Natural killer cell (primary cell): Measurements from ENCODE around the gene ZCRB1. TPM values are rescaled to one million over a fixed set of nuclear protein-coding genes. Genes with fewer than 3 reads are reported as not detected.

Experiments used
- ATAC-seq, 3 donors: fragments of 150-1000 bp in 2 of 3; fragments of 200-7000 bp in 1 of 3; cut with Tn5 transposase; 1 replicate in 1 of 3; 2 replicates in 2 of 3; pipeline ENCODE4 v1.10.0; 2021; ENCODE audit warnings: mild to moderate bottlenecking in 2 of 3, moderate library complexity in 2 of 3
- DNase-seq, 2 donors: peaks; one replicate each; pipeline versions ENCODE4 v3.0.0 to v3.0.0-alpha.2; 2013 to 2021; ENCODE audit warnings: mixed read lengths in 1 of 2
- H3K27ac ChIP-seq: one replicate; pipeline ENCODE4 v1.5.1; 2013; ENCODE audit warnings: mild to moderate bottlenecking, low read length
- H3K27me3 ChIP-seq: one replicate; pipeline ENCODE4 v1.6.1; 2013; ENCODE audit warnings: low read length; ENCODE audit not compliant: control insufficient read depth, insufficient read depth
- H3K36me3 ChIP-seq: one replicate; pipeline ENCODE4 v1.6.1; 2013; ENCODE audit warnings: low read length; ENCODE audit not compliant: control insufficient read depth, insufficient read depth
- H3K4me1 ChIP-seq: one replicate; pipeline ENCODE4 v1.6.1; 2013; ENCODE audit warnings: low read length; ENCODE audit not compliant: control insufficient read depth, insufficient read depth
- H3K4me3 ChIP-seq: one replicate; pipeline ENCODE4 v1.5.1; 2013; ENCODE audit warnings: low read length
- H3K9me3 ChIP-seq: one replicate; pipeline ENCODE4 v1.6.1; 2013; ENCODE audit warnings: low read length; ENCODE audit not compliant: control insufficient read depth, insufficient read depth
- H3K27ac Mint-ChIP-seq, 2 donors: one replicate each; pipeline ENCODE4 v1.8.0; 2022; ENCODE audit warnings: mild to moderate bottlenecking in 2 of 2, mixed read lengths in 2 of 2, moderate library complexity in 1 of 2
- H3K27me3 Mint-ChIP-seq, 2 donors: one replicate each; pipeline ENCODE4 v1.8.0; 2022; ENCODE audit warnings: low read depth in 2 of 2, mixed read lengths in 2 of 2
- H3K36me3 Mint-ChIP-seq: one replicate; pipeline ENCODE4 v1.8.0; 2022; ENCODE audit warnings: mixed read lengths
- H3K4me1 Mint-ChIP-seq, 2 donors: one replicate each; pipeline ENCODE4 v1.8.0; 2022; ENCODE audit warnings: mixed read lengths in 2 of 2
- H3K4me3 Mint-ChIP-seq: one replicate; pipeline ENCODE4 v1.8.0; 2022; ENCODE audit warnings: mild to moderate bottlenecking, moderate library complexity, mixed read lengths
- H3K9me3 Mint-ChIP-seq, 2 donors: one replicate each; pipeline ENCODE4 v1.8.0; 2022; ENCODE audit warnings: mixed read lengths in 2 of 2
- WGBS: methylation state at CpG from one replicate; pipeline ENCODE4 v1.1.7; 2013; ENCODE audit warnings: missing lambda C conversion rate; ENCODE audit not compliant: insufficient coverage; 5-methylcytosine and 5-hydroxymethylcytosine counted together
- intact Hi-C: fragments of 100-400 bp; cut with micrococcal nuclease; formaldehyde crosslinking; loops from one replicate; pipeline ENCODE4 v1.14.2; 2022
- total RNA-seq, 4 donors: library from RNA; stranded (reverse); fragments of 120-200 nt in 1 of 4; gene quantifications; one replicate each; pipeline versions ENCODE4 v1.2.3 to v1.2.4, GENCODE V29; 2013 to 2022
- TF ChIP-seq, protein P1 (sequence below): fragments of 200-600 bp; IDR thresholded peaks from one replicate; pipeline ENCODE4 v1.8.0; 2022; ENCODE audit warnings: antibody characterized with exemption

ZCRB1 gene
- total RNA-seq, 3 donors from 2014 or later (not counting 1 experiment from before 2014, with no cell fraction given) = 28.0 to 35.9 (median 33.8) TPM

GRCh38 chr12:42288544-42288943 is 37.4 kb downstream of the ZCRB1 start:
- H3K4me3 Mint-ChIP-seq = no peak overlapping the region
- H3K9me3 Mint-ChIP-seq = no peaks in the 10 kb centered on the region
- TF ChIP-seq, protein P1, sequence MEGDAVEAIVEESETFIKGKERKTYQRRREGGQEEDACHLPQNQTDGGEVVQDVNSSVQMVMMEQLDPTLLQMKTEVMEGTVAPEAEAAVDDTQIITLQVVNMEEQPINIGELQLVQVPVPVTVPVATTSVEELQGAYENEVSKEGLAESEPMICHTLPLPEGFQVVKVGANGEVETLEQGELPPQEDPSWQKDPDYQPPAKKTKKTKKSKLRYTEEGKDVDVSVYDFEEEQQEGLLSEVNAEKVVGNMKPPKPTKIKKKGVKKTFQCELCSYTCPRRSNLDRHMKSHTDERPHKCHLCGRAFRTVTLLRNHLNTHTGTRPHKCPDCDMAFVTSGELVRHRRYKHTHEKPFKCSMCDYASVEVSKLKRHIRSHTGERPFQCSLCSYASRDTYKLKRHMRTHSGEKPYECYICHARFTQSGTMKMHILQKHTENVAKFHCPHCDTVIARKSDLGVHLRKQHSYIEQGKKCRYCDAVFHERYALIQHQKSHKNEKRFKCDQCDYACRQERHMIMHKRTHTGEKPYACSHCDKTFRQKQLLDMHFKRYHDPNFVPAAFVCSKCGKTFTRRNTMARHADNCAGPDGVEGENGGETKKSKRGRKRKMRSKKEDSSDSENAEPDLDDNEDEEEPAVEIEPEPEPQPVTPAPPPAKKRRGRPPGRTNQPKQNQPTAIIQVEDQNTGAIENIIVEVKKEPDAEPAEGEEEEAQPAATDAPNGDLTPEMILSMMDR = no peak

DNA sequence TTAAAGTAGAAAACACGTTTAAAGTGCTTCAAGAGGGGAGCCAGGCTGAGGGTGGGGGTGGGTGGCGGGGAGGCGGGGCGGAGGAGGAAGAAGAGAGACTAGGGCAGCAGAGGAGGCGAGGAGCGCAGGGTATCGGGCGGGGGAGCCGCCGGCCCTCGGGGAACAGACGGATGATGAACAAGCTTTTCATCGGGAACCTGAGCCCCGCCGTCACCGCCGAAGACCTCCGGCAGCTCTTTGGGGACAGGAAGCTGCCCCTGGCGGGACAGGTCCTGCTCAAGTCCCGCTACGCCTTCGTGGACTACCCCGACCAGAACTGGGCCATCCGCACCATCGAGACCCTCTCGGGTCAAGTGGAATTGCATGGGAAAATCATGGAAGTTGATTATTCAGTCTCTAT is 39.2 kb downstream of the ZCRB1 start:
- no peaks in the 10 kb centered on the region for H3K9me3 Mint-ChIP-seq
- intact Hi-C loops = no loop called here
- ATAC-seq (no peak), DNase-seq (no peak)
- no peaks in the 10 kb centered on the region for H3K36me3 Mint-ChIP-seq
- H3K27me3 Mint-ChIP-seq = peaks cover 8 to 11% of the 10 kb centered on the region in 2 donors
- Histone ChIP-seq H3K27ac (no peak overlapping the region), H3K27me3 (no peaks in the 10 kb centered on the region), H3K9me3 (no peaks in the 10 kb centered on the region), H3K4me3 (no peak overlapping the region), H3K4me1 (no peaks in the 10 kb centered on the region), H3K36me3 (no peaks in the 10 kb centered on the region)
- WGBS = 97% methylated on average over 26 of the region's 26 CpGs
- H3K4me1 Mint-ChIP-seq = no peaks in the 10 kb centered on the region
- H3K4me3 Mint-ChIP-seq = no peak overlapping the region
- no peak overlapping the region for H3K27ac Mint-ChIP-seq
- TF ChIP-seq, protein P1 = no peak

More at GRCh38 chr12:42288544-42288943, 37.4 kb downstream of the ZCRB1 start:
- Mint-ChIP-seq H3K27me3 (peaks cover 8 to 11% of the 10 kb centered on the region in 2 donors), H3K4me1 (no peaks in the 10 kb centered on the region), H3K27ac (no peak overlapping the region), H3K36me3 (no peaks in the 10 kb centered on the region)
- Histone ChIP-seq H3K27ac (no peak overlapping the region), H3K9me3 (no peaks in the 10 kb centered on the region), H3K4me3 (no peak overlapping the region), H3K4me1 (no peaks in the 10 kb centered on the region), H3K27me3 (no peaks in the 10 kb centered on the region), H3K36me3 (no peaks in the 10 kb centered on the region)
- ATAC-seq = no peak
- WGBS = 80% methylated on average over 9 of the region's 9 CpGs
- DNase-seq = no peak
- intact Hi-C loops = no loop called here

- Mint-ChIP-seq H3K27ac (no peak overlapping the region), H3K4me3 (no peak overlapping the region), H3K9me3 (no peaks in the 10 kb centered on the region), H3K27me3 (peaks cover 8 to 11% of the 10 kb centered on the region in 2 donors), H3K4me1 (no peaks in the 10 kb centered on the region), H3K36me3 (no peaks in the 10 kb centered on the region)
- Histone ChIP-seq H3K27ac (no peak overlapping the region), H3K36me3 (no peaks in the 10 kb centered on the region), H3K27me3 (no peaks in the 10 kb centered on the region), H3K4me3 (no peak overlapping the region), H3K4me1 (no peaks in the 10 kb centered on the region), H3K9me3 (no peaks in the 10 kb centered on the region)
- TF ChIP-seq, protein P1 = no peak
- intact Hi-C loops = no loop called here
- WGBS = no CpG with 5 or more reads among the region's 2 CpGs
- no peak for ATAC-seq
- no peak for DNase-seq
These were observed 40.5 kb downstream of the ZCRB1 start for GRCh38 chr12:42285431-42285830.

- no peaks in the 10 kb centered on the region for H3K4me1 Mint-ChIP-seq
- ATAC-seq (no peak), DNase-seq (no peak)
- H3K36me3 Mint-ChIP-seq = no peaks in the 10 kb centered on the region
- intact Hi-C loops = no loop called here
- Histone ChIP-seq H3K27ac (no peak overlapping the region), H3K4me1 (no peaks in the 10 kb centered on the region), H3K9me3 (no peaks in the 10 kb centered on the region), H3K27me3 (no peaks in the 10 kb centered on the region), H3K36me3 (no peaks in the 10 kb centered on the region), H3K4me3 (no peak overlapping the region)
- 86% methylated on average over 2 of the region's 2 CpGs for WGBS
- TF ChIP-seq, protein P1 = no peak
- H3K27ac Mint-ChIP-seq = no peak overlapping the region
- H3K4me3 Mint-ChIP-seq = no peak overlapping the region
- peaks cover 8 to 11% of the 10 kb centered on the region in 2 donors for H3K27me3 Mint-ChIP-seq
- H3K9me3 Mint-ChIP-seq = no peaks in the 10 kb centered on the region
These were observed 41.0 kb downstream of the ZCRB1 start for GRCh38 chr12:42284876-42285275.
